Right lobe of liver (tissue), 6 donors: ENCODE data around the gene SAP30. TPM values are rescaled to one million over a fixed set of nuclear protein-coding genes. Genes with fewer than 3 reads are reported as not detected.

Source experiments
- ATAC-seq, 4 donors: fragments of 200-7000 bp; cut with Tn5 transposase; one replicate each; pipeline ENCODE4 v1.9.1; 2020; ENCODE audit warnings: mild to moderate bottlenecking in 4 of 4, moderate library complexity in 4 of 4
- DNase-seq, 3 donors: peaks; one replicate each; pipeline ENCODE4 v3.0.0-alpha.2; 2020
- H3K27ac ChIP-seq, 3 donors: fragments of 200-600 bp; one replicate each; pipeline ENCODE4 v1.8.0; 2022
- H3K27me3 ChIP-seq, 2 donors: fragments of 200-600 bp; one replicate each; pipeline ENCODE4 v1.8.0; 2022
- H3K36me3 ChIP-seq, 4 donors: fragments of 200-600 bp; sonication (generic) in 1 of 4; one replicate each; pipeline versions ENCODE4 v1.5.1 to v1.8.0; 2017 to 2022; ENCODE audit warnings: control low read depth in 1 of 4
- H3K4me1 ChIP-seq, 4 donors: fragments of 200-600 bp; sonication (generic) in 1 of 4; one replicate each; pipeline versions ENCODE4 v1.5.1 to v1.8.0; 2017 to 2022; ENCODE audit warnings: control low read depth in 1 of 4
- H3K4me3 ChIP-seq, 3 donors: fragments of 200-600 bp; one replicate each; pipeline ENCODE4 v1.8.0; 2022
- H3K9me3 ChIP-seq, 4 donors: fragments of 200-600 bp; sonication (generic) in 1 of 4; one replicate each; pipeline versions ENCODE4 v1.5.1 to v1.8.0; 2017 to 2022; ENCODE audit warnings: control low read depth in 1 of 4
- POLR2A ChIP-seq: fragments of 450-650 bp; IDR thresholded peaks from one replicate; pipeline ENCODE4 v1.6.1; 2017; ENCODE audit warnings: antibody characterized with exemption, mild to moderate bottlenecking
- WGBS: methylation state at CpG from one replicate; pipeline ENCODE4 v1.1.6; 2018; ENCODE audit warnings: low coverage, low lambda C conversion rate; ENCODE audit not compliant: insufficient coverage; ENCODE audit errors: missing lambda C conversion rate; 5-methylcytosine and 5-hydroxymethylcytosine counted together
- intact Hi-C, 2 donors: fragments of 100-400 bp; cut with DNase I; formaldehyde crosslinking; loops; one replicate each; pipeline versions ENCODE4 v1.11.2 to v1.14.1; 2022
- total RNA-seq, 6 experiments: library from RNA; depleted of rRNA in 2 of 6; stranded (reverse); fragments of >200 nt in 2 of 6; fragmentation: NEBNext Ultra II Directional in 3 of 6; extraction: Animal tissue kit (Norgen Biotek cat#: 25700) in 3 of 6; gene quantifications; one replicate each; pipeline versions ENCODE4 v1.1.0 to v1.2.4, GENCODE V29; 2016 to 2023
- TF ChIP-seq, protein P1 (sequence below), 4 donors: fragments of 200-600 bp in 3 of 4; fragments of 450-650 bp in 1 of 4; IDR thresholded peaks; one replicate each; pipeline versions ENCODE4 v1.5.1 to v1.8.0; 2016 to 2022; ENCODE audit warnings: antibody characterized with exemption in 4 of 4, mild to moderate bottlenecking in 2 of 4
- donor health status: DM: no; HTN: yes; CAD: no.
- donor health status: DM: no; HTN: no; CAD: no.
- donor health status: DM: no; HTN: no; CAD: no.
- donor health status: DM: no; HTN: yes; CAD: no.
- donor health status: DM: no; HTN: yes; CAD: no.

SAP30 gene
- total RNA-seq, 6 experiments from 2014 or later, result 3.5 to 12.8 (median 7.7) TPM

DNA sequence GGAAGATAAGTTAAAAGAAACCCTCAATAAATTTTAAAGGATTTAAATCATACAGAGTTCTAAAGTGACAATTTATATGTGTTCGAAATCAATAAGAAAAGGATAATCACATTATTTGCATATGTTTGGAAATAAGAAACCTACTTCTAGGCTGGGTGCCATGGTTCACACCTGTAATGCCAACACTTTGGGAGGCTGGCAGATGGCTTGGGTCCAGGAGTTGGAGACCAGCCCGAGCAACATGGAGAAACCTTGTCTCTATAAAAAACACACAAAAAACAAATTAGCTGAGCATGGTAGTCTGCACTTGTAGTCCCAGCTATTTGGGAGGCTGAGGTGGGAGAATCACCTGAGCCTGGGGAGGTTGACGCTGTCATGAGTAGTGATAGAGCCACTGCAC, 8.1 kb upstream of the SAP30 start:
- no peak overlapping the region for H3K27ac ChIP-seq
- WGBS, result 66% methylated on average over 3 of the region's 3 CpGs
- TF ChIP-seq, protein P1, sequence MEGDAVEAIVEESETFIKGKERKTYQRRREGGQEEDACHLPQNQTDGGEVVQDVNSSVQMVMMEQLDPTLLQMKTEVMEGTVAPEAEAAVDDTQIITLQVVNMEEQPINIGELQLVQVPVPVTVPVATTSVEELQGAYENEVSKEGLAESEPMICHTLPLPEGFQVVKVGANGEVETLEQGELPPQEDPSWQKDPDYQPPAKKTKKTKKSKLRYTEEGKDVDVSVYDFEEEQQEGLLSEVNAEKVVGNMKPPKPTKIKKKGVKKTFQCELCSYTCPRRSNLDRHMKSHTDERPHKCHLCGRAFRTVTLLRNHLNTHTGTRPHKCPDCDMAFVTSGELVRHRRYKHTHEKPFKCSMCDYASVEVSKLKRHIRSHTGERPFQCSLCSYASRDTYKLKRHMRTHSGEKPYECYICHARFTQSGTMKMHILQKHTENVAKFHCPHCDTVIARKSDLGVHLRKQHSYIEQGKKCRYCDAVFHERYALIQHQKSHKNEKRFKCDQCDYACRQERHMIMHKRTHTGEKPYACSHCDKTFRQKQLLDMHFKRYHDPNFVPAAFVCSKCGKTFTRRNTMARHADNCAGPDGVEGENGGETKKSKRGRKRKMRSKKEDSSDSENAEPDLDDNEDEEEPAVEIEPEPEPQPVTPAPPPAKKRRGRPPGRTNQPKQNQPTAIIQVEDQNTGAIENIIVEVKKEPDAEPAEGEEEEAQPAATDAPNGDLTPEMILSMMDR (IDR thresholded peaks at IDR 0.05), result no peak
- no peak for TF ChIP-seq POLR2A
- H3K4me3 ChIP-seq, result no peak overlapping the region
- no peak for DNase-seq
- no peaks in the 10 kb centered on the region for H3K36me3 ChIP-seq
- ATAC-seq, result no peak
- H3K9me3 ChIP-seq, result no peaks in the 10 kb centered on the region
- no peaks in the 10 kb centered on the region for H3K27me3 ChIP-seq
- H3K4me1 ChIP-seq, result no peaks in the 10 kb centered on the region
- intact Hi-C loops, result no loop called here

DNA sequence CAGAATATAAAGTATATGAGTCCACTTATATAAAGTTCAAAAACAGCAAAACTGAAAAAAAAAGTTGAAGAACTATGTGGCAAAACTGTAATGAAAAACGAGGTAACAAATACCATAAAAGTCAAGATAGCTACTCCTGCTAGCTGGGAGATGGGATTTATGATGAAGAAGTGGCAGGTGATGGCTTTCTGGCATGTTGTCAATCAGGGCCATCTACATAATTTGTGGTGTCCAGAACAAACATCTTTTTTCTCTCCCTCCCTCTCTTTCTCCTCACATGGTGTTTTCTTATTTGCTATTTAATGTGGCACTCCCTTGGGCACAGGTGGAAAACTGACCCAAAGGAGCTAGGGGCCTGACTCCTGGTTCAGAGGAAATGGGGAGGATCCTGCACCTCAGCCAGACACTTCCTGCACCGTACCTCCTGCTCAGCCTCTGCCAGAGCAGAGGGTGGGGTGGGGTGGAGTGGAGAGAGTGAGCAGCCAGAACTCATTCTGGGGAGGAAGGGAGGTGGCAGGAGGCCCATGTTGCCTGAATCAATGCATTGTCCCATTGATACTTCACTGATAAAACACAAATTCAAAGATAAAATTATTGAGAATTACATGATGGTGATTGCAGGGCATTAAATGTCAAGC, 5.3 kb upstream of the SAP30 start:
- Histone ChIP-seq H3K4me3 (no peak overlapping the region), H3K4me1 (peaks cover 0 to 7% (median 2%) of the 10 kb centered on the region in 4 donors), H3K27ac (no peak overlapping the region), H3K27me3 (no peaks in the 10 kb centered on the region), H3K36me3 (no peaks in the 10 kb centered on the region), H3K9me3 (no peaks in the 10 kb centered on the region)
- intact Hi-C loops, result no loop called here
- TF ChIP-seq POLR2A, result no peak
- TF ChIP-seq, protein P1 (IDR thresholded peaks at IDR 0.05), result no peak
- DNase-seq (no peak), ATAC-seq (no peak)
- WGBS, result 32% methylated on average over 2 of the region's 2 CpGs

DNA sequence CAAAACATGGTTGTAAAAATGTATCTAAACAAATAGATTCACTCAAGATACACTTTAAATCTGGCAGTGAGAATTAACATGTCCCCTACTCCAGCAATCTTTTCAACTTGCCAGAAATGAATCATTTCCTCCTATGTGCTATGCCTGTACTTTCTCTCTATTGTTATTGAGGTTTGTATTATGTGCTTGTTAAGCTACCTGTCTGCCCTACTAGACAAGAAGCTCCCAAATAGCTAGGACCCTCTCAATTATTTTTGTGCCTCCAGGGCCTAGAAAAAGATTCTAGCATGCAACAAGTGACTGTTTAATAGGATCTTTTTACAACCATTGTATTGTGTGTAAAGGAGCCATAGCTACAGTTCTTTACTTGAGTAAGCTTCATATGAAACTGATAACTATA, 3.5 kb upstream of the SAP30 start:
- DNase-seq (no peak), ATAC-seq (no peak)
- no peaks in the 10 kb centered on the region for H3K27me3 ChIP-seq

DNA sequence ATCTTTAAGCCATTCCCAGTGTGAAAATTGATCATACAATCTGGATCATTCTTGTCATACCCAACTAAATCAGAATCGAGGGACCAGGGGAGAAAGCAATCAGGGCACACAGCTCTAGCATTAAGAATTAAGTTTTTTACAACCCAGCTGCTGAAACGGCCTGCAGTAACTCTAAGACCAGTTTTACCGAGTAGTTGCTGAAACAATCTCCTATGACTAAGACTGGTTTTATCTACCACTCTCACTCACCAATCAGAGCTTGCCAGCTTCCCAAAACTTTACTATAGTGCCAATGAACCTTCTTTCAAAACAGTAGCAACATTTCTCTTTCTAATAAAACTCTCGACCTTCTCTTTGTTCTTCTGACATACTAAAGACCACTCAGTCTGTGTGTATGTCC, 2.8 kb upstream of the SAP30 start:
- Histone ChIP-seq H3K9me3 (no peaks in the 10 kb centered on the region), H3K4me3 (no peak overlapping the region), H3K36me3 (no peaks in the 10 kb centered on the region), H3K4me1 (peaks cover 0 to 14% (median 5%) of the 10 kb centered on the region in 4 donors), H3K27me3 (no peaks in the 10 kb centered on the region), H3K27ac (no peak overlapping the region)
- WGBS, result 47% methylated on average over 4 of the region's 4 CpGs
- no peak for TF ChIP-seq POLR2A
- TF ChIP-seq, protein P1 (IDR thresholded peaks at IDR 0.05), result no peak
- DNase-seq (no peak), ATAC-seq (no peak)
- intact Hi-C loops, result no loop called here

More for the DNA sequence above, 3.5 kb upstream of the SAP30 start:
- Histone ChIP-seq H3K9me3 (no peaks in the 10 kb centered on the region), H3K4me1 (peaks cover 0 to 8% (median 3%) of the 10 kb centered on the region in 4 donors), H3K27ac (no peak overlapping the region), H3K4me3 (no peak overlapping the region), H3K36me3 (no peaks in the 10 kb centered on the region)
- intact Hi-C loops, result no loop called here
- TF ChIP-seq POLR2A, result no peak
- TF ChIP-seq, protein P1 (IDR thresholded peaks at IDR 0.05), result no peak

DNA sequence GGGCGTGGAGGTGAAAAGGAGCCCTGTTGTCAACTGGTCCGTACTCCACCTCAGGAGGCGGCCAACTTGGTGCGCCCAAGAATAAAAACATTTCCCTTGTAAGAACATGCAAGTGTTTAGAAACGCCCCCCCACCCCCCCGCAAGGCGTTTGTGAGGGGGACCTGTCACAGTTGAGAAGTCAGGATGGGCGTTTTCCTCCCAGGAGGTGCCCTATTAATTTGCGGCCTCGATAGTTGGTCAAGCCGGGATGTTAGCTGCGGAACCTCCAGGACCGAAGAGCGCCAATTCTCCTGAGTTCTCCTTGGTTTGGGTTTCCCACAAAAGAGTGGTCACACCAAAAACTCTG, 651 bp upstream of the SAP30 start:
- DNase-seq (peak; percentile 57 to 69 (median 64)), ATAC-seq (peak in 2 of 4 donors; percentile 0 to 7)
- intact Hi-C loops, result no loop called here
- peak overlapping the region; percentile 52 to 85 (median 75) for H3K4me3 ChIP-seq
- H3K4me1 ChIP-seq, result peaks cover 0 to 14% (median 5%) of the 10 kb centered on the region in 4 donors
- no peaks in the 10 kb centered on the region for H3K27me3 ChIP-seq
- peak; percentile 0 for TF ChIP-seq POLR2A
- TF ChIP-seq, protein P1 (IDR thresholded peaks at IDR 0.05), result no peak
- peak overlapping the region; percentile 93 to 97 (median 95) for H3K27ac ChIP-seq
- H3K9me3 ChIP-seq, result no peaks in the 10 kb centered on the region
- WGBS, result 0% methylated on average over 14 of the region's 14 CpGs
- H3K36me3 ChIP-seq, result no peaks in the 10 kb centered on the region
